Neural progenitor cell (in vitro differentiated cells): ENCODE data around the gene NRAS. TPM values are rescaled to one million over a fixed set of nuclear protein-coding genes. Genes with fewer than 3 reads are reported as not detected.

ENCODE experiments used
- DNase-seq: peaks from one replicate; pipeline ENCODE4 v3.0.0-alpha.2; 2016; ENCODE audit warnings: low spot score
- H2AFZ ChIP-seq: fragments of 200-600 bp; sonication (generic); replicated peaks from 2 replicates; pipeline ENCODE4 v1.6.1; 2016; ENCODE audit warnings: antibody characterized with exemption
- H3F3A ChIP-seq: fragments of 200-600 bp; sonication (generic); 2 replicates; pipeline ENCODE4 v1.6.1; 2016; ENCODE audit warnings: antibody characterized with exemption, low read depth
- H3K27ac ChIP-seq: fragments of 200-600 bp; sonication (generic); 2 replicates; pipeline ENCODE4 v1.5.1; 2016; ENCODE audit warnings: mild to moderate bottlenecking
- H3K27me3 ChIP-seq: fragments of 200-600 bp; sonication (generic); 2 replicates; pipeline ENCODE4 v1.6.1; 2016; ENCODE audit warnings: mild to moderate bottlenecking, moderate library complexity
- H3K36me3 ChIP-seq: fragments of 200-600 bp; sonication (generic); 2 replicates; pipeline ENCODE4 v1.5.1; 2016
- H3K4me1 ChIP-seq: fragments of 200-600 bp; sonication (generic); 2 replicates; pipeline ENCODE4 v1.6.1; 2016; ENCODE audit warnings: mixed run types
- H3K4me2 ChIP-seq: fragments of 200-600 bp; sonication (generic); 2 replicates; pipeline ENCODE4 v1.6.1; 2016
- H3K4me3 ChIP-seq: fragments of 200-600 bp; sonication (generic); 2 replicates; pipeline ENCODE4 v1.5.1; 2016
- H3K79me2 ChIP-seq: fragments of 200-600 bp; sonication (generic); 2 replicates; pipeline ENCODE4 v1.6.1; 2016; ENCODE audit warnings: low read depth
- H3K9ac ChIP-seq: fragments of 200-600 bp; sonication (generic); 2 replicates; pipeline ENCODE4 v1.6.1; 2016
- H3K9me3 ChIP-seq: fragments of 200-600 bp; sonication (generic); 2 replicates; pipeline ENCODE4 v1.5.1; 2016; ENCODE audit warnings: low read depth
- H4K20me1 ChIP-seq: fragments of 200-600 bp; sonication (generic); 2 replicates; pipeline ENCODE4 v1.6.1; 2016; ENCODE audit warnings: low read depth
- H3K27ac Mint-ChIP-seq: 3 replicates; pipeline ENCODE4 v1.8.0; 2021; ENCODE audit warnings: mixed read lengths
- H3K27me3 Mint-ChIP-seq: 2 replicates; pipeline ENCODE4 v1.8.0; 2022; ENCODE audit warnings: low read depth, mild to moderate bottlenecking, inconsistent platforms, moderate library complexity, mixed read lengths; ENCODE audit not compliant: insufficient read depth
- H3K36me3 Mint-ChIP-seq: 3 replicates; pipeline ENCODE4 v1.8.0; 2021; ENCODE audit warnings: mixed read lengths
- H3K4me1 Mint-ChIP-seq: 3 replicates; pipeline ENCODE4 v1.8.0; 2021; ENCODE audit warnings: mixed read lengths
- H3K4me3 Mint-ChIP-seq: 3 replicates; pipeline ENCODE4 v1.8.0; 2021; ENCODE audit warnings: mild to moderate bottlenecking, moderate library complexity, mixed read lengths
- H3K9me3 Mint-ChIP-seq: 3 replicates; pipeline ENCODE4 v1.8.0; 2020; ENCODE audit warnings: mixed read lengths
- CTCF ChIP-seq: fragments of 200-600 bp; sonication (generic); IDR thresholded peaks from 2 replicates; pipeline ENCODE4 v1.5.1; 2017; ENCODE audit warnings: antibody characterized with exemption, mild to moderate bottlenecking
- EZH2 ChIP-seq: fragments of 200-600 bp; sonication (generic); IDR thresholded peaks from 2 replicates; pipeline ENCODE4 v1.6.1; 2017; ENCODE audit warnings: antibody characterized with exemption, mild to moderate bottlenecking, moderate library complexity
- EZH2phosphoT487 ChIP-seq: fragments of 200-600 bp; sonication (generic); IDR thresholded peaks from 2 replicates; pipeline ENCODE4 v1.6.1; 2017; ENCODE audit warnings: antibody characterized with exemption
- small RNA-seq: library from RNA; depleted of rRNA; stranded (forward); fragments of <200 nt; gene quantifications from one replicate; pipeline ENCODE3, GENCODE V24; 2015
- total RNA-seq: library from RNA; depleted of rRNA; stranded (reverse); fragments of >200 nt; gene quantifications from 2 replicates; pipeline ENCODE4 v1.2.3, GENCODE V29; 2015; ENCODE audit warnings: low replicate concordance

The NRAS gene
- total RNA-seq, 1 donor from 2014 or later, result 169 TPM

GRCh38 chr1:114660238-114660637, 56.3 kb downstream of the NRAS start:
- Histone ChIP-seq H3K36me3 (no peaks in the 10 kb centered on the region), H3K27me3 (peaks cover 5% of the 10 kb centered on the region), H3K4me2 (no peak overlapping the region), H3F3A (peaks cover 5% of the 10 kb centered on the region), H3K4me1 (peaks cover 4% of the 10 kb centered on the region), H3K9me3 (no peaks in the 10 kb centered on the region), H3K4me3 (no peak overlapping the region), H2AFZ (no peak overlapping the region), H4K20me1 (no peaks in the 10 kb centered on the region), H3K27ac (no peak overlapping the region), H3K9ac (no peak overlapping the region), H3K79me2 (no peaks in the 10 kb centered on the region)
- H3K4me3 Mint-ChIP-seq, result no peak overlapping the region
- no peaks in the 10 kb centered on the region for H3K36me3 Mint-ChIP-seq
- TF ChIP-seq CTCF (no peak), EZH2phosphoT487 (no peak), EZH2 (no peak)
- no peaks in the 10 kb centered on the region for H3K27me3 Mint-ChIP-seq
- no peaks in the 10 kb centered on the region for H3K9me3 Mint-ChIP-seq
- H3K4me1 Mint-ChIP-seq, result peaks cover 8% of the 10 kb centered on the region
- H3K27ac Mint-ChIP-seq, result peak overlapping the region; percentile 9
- peak; percentile 13 for DNase-seq

Small RNA genes lying within 50 kb of the gene (small RNA-seq; reads per million reads assigned to genes)
- gene RN7SL432P (not detected), gene RNY1P13 (0.14 reads per million)

Other genes starting within 250 kb of the NRAS start
- gene TRIM33, start 205.6 kb downstream of the NRAS start, total RNA-seq, result 64.8 and 75.4 TPM in 2 replicates
- 46.0 and 92.1 TPM in 2 replicates for gene BCAS2, start 135.2 kb downstream of the NRAS start, total RNA-seq
- gene DENND2C, start 46.7 kb downstream of the NRAS start, total RNA-seq, result 0.62 and 0.73 TPM in 2 replicates
- not detected in 2 replicates for gene AMPD1, start 21.2 kb downstream of the NRAS start, total RNA-seq
- 1,101 and 1,362 TPM in 2 replicates for gene CSDE1, start 41.2 kb upstream of the NRAS start, total RNA-seq
- gene SIKE1, start 63.9 kb upstream of the NRAS start, total RNA-seq, result 81.9 and 94.1 TPM in 2 replicates
- 0.11 TPM in 1 of 2 replicates, not detected in the other for gene SYCP1, start 138.1 kb upstream of the NRAS start, total RNA-seq